GM19328 (cell line): ENCODE measurements around the gene HLCS.

Experiments
- ATAC-seq: cut with Tn5 transposase; IDR thresholded peaks from one replicate; pipeline ENCODE4 v1.9.1; 2021; ENCODE audit warnings: mild to moderate bottlenecking, moderate library complexity; ENCODE audit not compliant: unreplicated experiment

The HLCS gene

GRCh38 chr21:36750576-36750959 is 215.9 kb downstream of the HLCS start:
- no peak for ATAC-seq

- ATAC-seq: no peak
Measured at GRCh38 chr21:36749935-36750575, 216.4 kb downstream of the HLCS start.

DNA sequence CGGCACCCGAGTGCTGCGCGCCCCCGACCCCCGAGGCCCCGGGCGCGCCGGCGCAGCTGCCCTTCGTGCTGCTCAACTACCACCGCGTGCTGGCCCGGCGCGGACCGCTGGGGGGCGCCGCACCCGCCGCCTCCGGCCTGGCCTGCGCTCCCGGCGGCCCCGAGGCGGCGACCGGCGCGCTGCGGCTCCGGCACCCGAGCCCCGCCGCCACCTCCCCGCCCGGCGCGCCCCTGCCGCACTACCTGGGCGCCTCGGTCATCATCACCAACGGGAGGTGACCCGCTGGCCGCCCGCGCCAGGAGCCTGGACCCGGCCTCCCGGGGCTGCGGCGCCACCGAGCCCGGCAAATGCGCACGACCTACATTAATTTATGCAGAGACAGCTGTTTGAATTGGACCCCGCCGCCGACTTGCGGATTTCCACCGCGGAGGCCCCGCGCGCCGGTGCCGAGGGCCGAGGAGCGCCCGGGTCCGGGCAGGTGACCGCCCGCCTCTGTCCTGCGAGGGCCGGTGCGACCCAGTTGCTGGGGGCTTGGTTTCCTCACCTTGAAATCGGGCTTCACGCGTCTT is 218.6 kb downstream of the HLCS start:
- no peak for ATAC-seq

- ATAC-seq: no peak
Measured at GRCh38 chr21:36747041-36747814, 219.2 kb downstream of the HLCS start.

DNA sequence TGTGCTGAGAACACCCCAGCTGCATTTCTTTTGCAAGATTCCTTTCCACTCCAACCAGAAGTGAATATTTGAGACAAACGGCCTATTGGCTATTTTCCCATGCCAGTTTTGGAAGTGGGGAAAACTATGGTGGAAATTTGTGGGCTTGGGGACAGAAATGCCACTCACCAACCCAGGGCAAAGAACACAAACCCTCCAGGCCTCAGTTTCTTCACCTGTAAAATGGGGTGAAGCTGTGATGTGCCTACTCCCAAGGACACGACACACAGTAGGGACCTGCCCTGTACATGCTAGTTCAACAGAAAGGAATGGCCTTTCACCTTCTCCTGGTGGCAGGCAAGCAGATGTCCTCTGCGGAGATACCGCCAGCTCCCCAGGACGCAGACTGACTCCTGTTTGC is 221.0 kb downstream of the HLCS start:
- ATAC-seq: no peak

- ATAC-seq: no peak
Measured at GRCh38 chr21:36744560-36745231, 221.8 kb downstream of the HLCS start.

DNA sequence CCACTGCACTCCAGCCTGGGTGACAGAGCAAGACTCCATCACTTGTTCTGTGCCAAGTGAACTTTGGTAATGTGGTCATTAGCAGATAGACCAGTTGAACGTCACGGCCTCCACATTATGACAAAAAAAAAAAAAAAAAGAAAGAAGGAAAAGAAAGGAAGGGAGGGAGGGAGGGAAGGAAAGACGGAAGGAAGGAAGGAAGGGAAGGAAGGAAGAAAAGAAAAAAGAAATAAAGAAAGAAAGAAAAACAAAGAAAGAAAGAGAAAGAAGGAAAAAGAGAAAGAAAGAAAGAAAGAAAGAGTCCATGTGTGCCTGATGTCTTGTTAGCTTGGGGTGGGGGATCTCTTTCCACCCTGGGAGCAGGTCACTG is 222.3 kb downstream of the HLCS start:
- ATAC-seq: no peak

DNA sequence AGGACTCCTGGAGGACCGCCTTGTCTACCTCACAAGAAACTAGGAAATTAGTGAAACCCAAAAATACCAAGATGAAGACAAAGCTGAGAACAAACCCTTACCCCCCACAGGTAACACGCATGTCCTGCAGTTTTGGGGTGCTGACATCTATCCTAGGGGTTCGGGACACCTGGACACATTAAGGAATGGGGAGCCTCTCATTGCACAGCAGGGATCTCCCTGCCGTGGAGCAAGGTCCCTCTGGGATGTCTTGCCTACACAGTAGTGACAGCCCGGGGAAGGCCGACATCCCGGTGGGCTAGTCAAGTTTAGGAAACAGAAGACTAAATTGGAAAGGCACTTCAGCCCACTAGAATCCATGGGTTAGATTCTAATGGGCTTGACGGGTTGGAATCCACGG is 223.0 kb downstream of the HLCS start:
- no peak for ATAC-seq

- ATAC-seq: no peak
Measured at GRCh38 chr21:36743008-36743407, 223.5 kb downstream of the HLCS start.

GRCh38 chr21:36741506-36741905 is 225.0 kb downstream of the HLCS start:
- no peak for ATAC-seq

GRCh38 chr21:36738489-36739126 is 227.9 kb downstream of the HLCS start:
- no peak for ATAC-seq

- no peak for ATAC-seq
Measured at GRCh38 chr21:36735724-36736320, 230.6 kb downstream of the HLCS start.

DNA sequence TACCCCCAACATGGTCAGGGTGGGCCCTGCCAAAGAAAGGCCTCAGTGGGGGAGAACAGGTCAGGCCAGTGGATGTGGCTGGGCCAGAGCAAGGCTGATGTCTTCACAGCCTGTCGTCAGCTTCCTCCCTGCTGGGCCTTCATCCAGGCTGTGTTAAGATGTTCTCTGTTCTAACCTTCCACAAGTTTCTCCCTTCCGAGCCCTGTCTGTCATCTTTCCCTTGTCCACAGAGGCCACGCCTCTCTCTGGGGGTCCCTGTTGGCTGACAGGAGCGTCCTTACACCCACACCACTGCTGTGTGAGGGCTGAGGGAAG is 231.3 kb downstream of the HLCS start:
- ATAC-seq: no peak

DNA sequence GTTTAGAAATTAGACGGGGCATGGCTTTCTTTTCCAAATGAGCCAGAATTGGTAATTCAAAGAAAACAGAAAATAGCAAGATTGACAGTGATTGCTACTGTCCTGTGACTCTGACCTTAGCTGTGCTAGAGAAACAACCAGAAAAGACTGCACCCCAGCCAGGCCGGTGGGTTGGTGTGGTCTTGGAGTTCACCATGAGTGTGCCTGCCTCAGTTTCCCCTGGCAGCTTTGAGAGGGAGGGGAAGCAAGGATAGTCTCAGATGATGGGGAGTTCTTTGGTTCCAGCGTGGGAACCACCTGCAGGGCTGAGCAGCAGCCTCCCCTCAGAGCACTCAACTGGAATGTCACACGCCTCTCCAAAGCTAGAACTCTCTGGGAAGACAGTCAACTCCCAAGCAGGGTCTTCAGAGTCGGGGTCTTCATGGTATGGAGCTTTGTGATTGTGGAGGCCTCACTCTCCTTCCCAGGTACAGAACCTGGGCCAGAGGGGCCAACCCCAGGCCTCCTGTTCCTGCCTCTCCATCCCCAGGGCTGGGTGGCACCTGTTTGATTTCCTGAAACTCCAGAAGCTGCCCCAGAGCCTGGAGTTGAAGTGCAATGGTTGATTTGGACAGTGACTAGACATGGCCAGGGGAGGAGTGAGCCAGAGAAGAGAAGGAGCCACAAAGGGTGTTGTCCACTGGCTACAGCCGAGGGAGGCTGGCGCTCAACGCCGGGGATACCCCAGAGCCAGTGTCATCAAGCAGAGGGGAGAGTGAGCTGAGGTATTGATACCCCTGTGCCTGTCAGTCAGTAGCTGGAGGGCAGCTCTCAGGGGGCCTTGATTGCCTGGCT is 231.9 kb downstream of the HLCS start:
- no peak for ATAC-seq

- no peak for ATAC-seq
Measured at GRCh38 chr21:36733857-36734256, 232.6 kb downstream of the HLCS start.

- ATAC-seq: no peak
Measured at GRCh38 chr21:36732761-36733160, 233.7 kb downstream of the HLCS start.

DNA sequence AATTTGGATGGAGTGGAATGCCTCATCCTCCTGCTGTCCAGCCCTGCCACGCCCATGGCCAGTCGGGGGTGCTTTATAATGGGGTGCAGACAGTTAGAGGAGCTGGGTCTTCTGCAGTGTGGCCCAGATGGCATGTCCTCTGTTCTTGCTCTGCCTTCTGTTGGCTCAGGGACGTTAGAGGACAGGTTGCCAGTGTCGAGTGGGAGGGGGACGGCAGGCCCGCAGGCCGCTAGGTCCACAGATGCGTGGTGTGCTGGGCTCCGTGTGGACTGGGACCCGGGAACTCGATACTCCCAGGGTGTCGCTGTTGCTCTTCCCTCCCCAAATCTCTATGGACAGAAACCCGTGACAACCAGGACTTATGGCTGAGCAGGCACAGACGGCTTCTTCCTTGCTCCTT is 234.3 kb downstream of the HLCS start:
- no peak for ATAC-seq

DNA sequence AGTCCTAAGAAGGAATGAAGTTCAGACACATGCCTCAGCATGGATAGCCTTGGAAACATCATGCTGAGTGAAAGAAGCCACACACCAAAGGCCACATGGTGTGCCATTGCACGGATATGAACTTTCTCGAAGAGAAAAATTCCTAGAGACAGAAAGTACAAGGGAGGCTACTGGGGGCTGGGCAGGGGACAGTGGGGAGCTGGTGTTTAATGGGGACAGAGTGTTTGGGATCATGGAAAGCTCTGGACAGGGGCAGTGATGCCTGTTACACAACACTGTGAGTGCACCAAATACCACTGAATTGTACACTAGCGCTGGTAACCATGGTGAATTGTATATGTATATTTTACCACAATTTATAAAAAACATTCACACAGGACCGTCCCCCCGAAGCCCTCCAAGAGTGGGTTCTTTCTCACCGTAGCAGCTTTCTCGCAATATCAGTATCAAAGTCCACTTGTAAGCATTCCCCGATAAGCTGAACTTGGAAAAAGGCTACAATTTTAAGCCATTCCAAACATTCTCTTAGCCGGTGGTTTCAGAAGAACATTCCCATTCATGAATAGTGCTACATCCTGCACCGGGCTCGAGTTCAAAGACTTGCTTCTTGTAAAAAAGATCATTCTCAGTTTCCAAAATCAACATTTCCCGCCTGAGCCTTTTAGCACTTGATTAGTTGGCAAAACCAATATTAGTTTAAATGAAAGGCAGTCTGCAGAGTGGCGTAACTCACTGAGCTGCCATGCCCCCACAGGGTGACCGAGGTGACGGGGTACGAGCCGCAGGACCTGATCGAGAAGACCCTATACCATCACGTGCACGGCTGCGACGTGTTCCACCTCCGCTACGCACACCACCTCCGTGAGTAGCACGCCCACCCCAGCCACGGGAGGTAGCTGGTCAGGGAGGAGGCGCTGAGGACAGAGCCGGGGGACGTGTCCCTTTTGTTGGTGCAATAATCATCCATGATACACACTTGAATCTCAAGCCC is 235.9 kb downstream of the HLCS start:
- ATAC-seq: no peak
